Chondrocyte (in vitro differentiated cells): ENCODE measurements around the gene FREY1. TPM values are rescaled to one million over a fixed set of nuclear protein-coding genes. Genes with fewer than 3 reads are reported as not detected.

Experiments used
- DNase-seq: peaks from one replicate; pipeline ENCODE4 v3.0.0; 2021; ENCODE audit warnings: mixed read lengths, low spot score
- H3K27ac Mint-ChIP-seq: one replicate; pipeline ENCODE4 v1.8.0; 2021; ENCODE audit warnings: mild to moderate bottlenecking, moderate library complexity, mixed read lengths; ENCODE audit not compliant: unreplicated experiment
- H3K27me3 Mint-ChIP-seq: 2 replicates; pipeline ENCODE4 v1.8.0; 2021; ENCODE audit warnings: low read depth, mixed read lengths
- H3K36me3 Mint-ChIP-seq: 2 replicates; pipeline ENCODE4 v1.8.0; 2021; ENCODE audit warnings: low read depth, mixed read lengths
- H3K4me1 Mint-ChIP-seq: 2 replicates; pipeline ENCODE4 v1.8.0; 2021; ENCODE audit warnings: low read depth, mild to moderate bottlenecking, mixed read lengths
- H3K4me3 Mint-ChIP-seq: one replicate; pipeline ENCODE4 v1.8.0; 2021; ENCODE audit warnings: mild to moderate bottlenecking, moderate library complexity, mixed read lengths; ENCODE audit not compliant: unreplicated experiment
- H3K9me3 Mint-ChIP-seq: 2 replicates; pipeline ENCODE4 v1.8.0; 2021; ENCODE audit warnings: low read depth, mixed read lengths
- CTCF ChIP-seq: fragments of 200-600 bp; sonication (generic); IDR thresholded peaks from 2 replicates; pipeline ENCODE4 v1.5.0; 2021; ENCODE audit warnings: antibody characterized with exemption, mild to moderate bottlenecking, moderate library complexity
- total RNA-seq: library from RNA; stranded (reverse); gene quantifications from 3 replicates; pipeline ENCODE4 v1.2.1, GENCODE V29; 2021

FREY1 gene
- total RNA-seq, 1 donor from 2014 or later = 0.80 TPM

- Mint-ChIP-seq H3K4me1 (peaks cover 7% of the 10 kb centered on the region), H3K9me3 (no peaks in the 10 kb centered on the region), H3K27ac (no peak overlapping the region), H3K36me3 (peaks cover 16% of the 10 kb centered on the region), H3K4me3 (no peak overlapping the region), H3K27me3 (no peaks in the 10 kb centered on the region)
- TF ChIP-seq CTCF = no peak
- no peak for DNase-seq
These were observed 29.9 kb downstream of the FREY1 start for GRCh38 chr11:45877221-45877620.

GRCh38 chr11:45876401-45876800 is 30.7 kb downstream of the FREY1 start:
- H3K4me3 Mint-ChIP-seq = no peak overlapping the region
- H3K9me3 Mint-ChIP-seq = no peaks in the 10 kb centered on the region

GRCh38 chr11:45872651-45873356 is 34.3 kb downstream of the FREY1 start:
- peak; percentile 53 for DNase-seq
- Mint-ChIP-seq H3K36me3 (peaks cover 23% of the 10 kb centered on the region), H3K27ac (peak overlapping the region; percentile 77), H3K27me3 (no peaks in the 10 kb centered on the region), H3K4me3 (no peak overlapping the region), H3K4me1 (peaks cover 7% of the 10 kb centered on the region), H3K9me3 (no peaks in the 10 kb centered on the region)
- TF ChIP-seq CTCF = peak; percentile 83

More at GRCh38 chr11:45876401-45876800, 30.7 kb downstream of the FREY1 start:
- Mint-ChIP-seq H3K27ac (no peak overlapping the region), H3K36me3 (peaks cover 14% of the 10 kb centered on the region), H3K27me3 (no peaks in the 10 kb centered on the region), H3K4me1 (peaks cover 7% of the 10 kb centered on the region)
- TF ChIP-seq CTCF = no peak
- DNase-seq = peak; percentile 14

GRCh38 chr11:45871638-45872037 is 35.4 kb downstream of the FREY1 start:
- peaks cover 25% of the 10 kb centered on the region for H3K36me3 Mint-ChIP-seq
- H3K4me1 Mint-ChIP-seq = peaks cover 7% of the 10 kb centered on the region
- peak; percentile 66 for DNase-seq
- no peak overlapping the region for H3K4me3 Mint-ChIP-seq
- no peaks in the 10 kb centered on the region for H3K27me3 Mint-ChIP-seq
- no peaks in the 10 kb centered on the region for H3K9me3 Mint-ChIP-seq
- no peak overlapping the region for H3K27ac Mint-ChIP-seq
- no peak for TF ChIP-seq CTCF

- Mint-ChIP-seq H3K27me3 (no peaks in the 10 kb centered on the region), H3K36me3 (peaks cover 30% of the 10 kb centered on the region), H3K9me3 (no peaks in the 10 kb centered on the region), H3K4me3 (no peak overlapping the region), H3K27ac (peak overlapping the region; percentile 17), H3K4me1 (peaks cover 7% of the 10 kb centered on the region)
- TF ChIP-seq CTCF = no peak
- DNase-seq = peak; percentile 79
These were observed 36.4 kb downstream of the FREY1 start for GRCh38 chr11:45870706-45871105.
